Activated T-helper 1 cell treated with anti-CD3 and anti-CD28 coated beads, Interleukin-12 subunit alpha, Interleukin-12 subunit beta, Interleukin-2, Interleukin-4 antibody, amounts not matched to agents 30 ng/mL and 10 ng/mL and 1 ng/mL, durations not matched to agents 14 hours and 24 hours and 36 hours (primary cell): ENCODE data around the gene RRP8. TPM values are rescaled to one million over a fixed set of nuclear protein-coding genes. Genes with fewer than 3 reads are reported as not detected.

ENCODE experiments used
- DNase-seq: peaks from one replicate; pipeline ENCODE4 v3.0.0; 2021; ENCODE audit warnings: low spot score
- H3K27ac Mint-ChIP-seq: one replicate; pipeline ENCODE4 v1.8.0; 2021; ENCODE audit warnings: mild to moderate bottlenecking, mixed read lengths
- H3K27me3 Mint-ChIP-seq: one replicate; pipeline ENCODE4 v1.8.0; 2022; ENCODE audit warnings: mild to moderate bottlenecking, moderate library complexity, mixed read lengths; ENCODE audit not compliant: insufficient read depth
- H3K36me3 Mint-ChIP-seq: one replicate; pipeline ENCODE4 v1.8.0; 2021; ENCODE audit warnings: low read depth, mixed read lengths
- H3K4me1 Mint-ChIP-seq: one replicate; pipeline ENCODE4 v1.8.0; 2021; ENCODE audit warnings: low read depth, mixed read lengths
- H3K4me3 Mint-ChIP-seq: one replicate; pipeline ENCODE4 v1.8.0; 2021; ENCODE audit warnings: mild to moderate bottlenecking, moderate library complexity, mixed read lengths
- H3K9me3 Mint-ChIP-seq: one replicate; pipeline ENCODE4 v1.8.0; 2021; ENCODE audit warnings: mixed read lengths
- intact Hi-C: fragments of 100-400 bp; cut with micrococcal nuclease; formaldehyde crosslinking; loops from one replicate; pipeline ENCODE4 v1.15.1; 2024
- total RNA-seq: library from RNA; stranded (reverse); gene quantifications from 2 replicates; pipeline ENCODE4 v1.2.3, GENCODE V29; 2022

The RRP8 gene
- total RNA-seq, 1 donor from 2014 or later: 38.8 TPM

DNA sequence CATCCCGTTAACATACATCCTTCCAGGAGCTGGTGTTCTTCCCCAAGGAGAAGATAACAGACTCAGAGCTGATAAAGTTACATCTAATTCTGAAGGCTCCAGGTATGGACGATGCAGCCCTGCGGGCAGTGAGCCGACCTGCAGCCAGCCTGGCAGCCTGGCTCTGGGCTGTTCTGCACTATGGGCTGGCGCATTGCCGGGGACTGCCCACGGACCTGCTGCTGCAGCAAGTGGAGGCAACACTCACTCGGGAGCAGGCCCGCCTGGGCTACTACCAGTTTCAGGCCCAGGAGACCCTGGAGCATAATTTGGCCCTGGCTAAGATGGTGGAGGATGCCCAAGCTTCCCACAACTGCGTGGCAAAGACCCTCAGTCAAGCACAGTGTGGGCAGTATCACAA lies 39.7 kb downstream of the RRP8 start:
- Mint-ChIP-seq H3K4me3 (no peak overlapping the region), H3K9me3 (no peaks in the 10 kb centered on the region)

DNA sequence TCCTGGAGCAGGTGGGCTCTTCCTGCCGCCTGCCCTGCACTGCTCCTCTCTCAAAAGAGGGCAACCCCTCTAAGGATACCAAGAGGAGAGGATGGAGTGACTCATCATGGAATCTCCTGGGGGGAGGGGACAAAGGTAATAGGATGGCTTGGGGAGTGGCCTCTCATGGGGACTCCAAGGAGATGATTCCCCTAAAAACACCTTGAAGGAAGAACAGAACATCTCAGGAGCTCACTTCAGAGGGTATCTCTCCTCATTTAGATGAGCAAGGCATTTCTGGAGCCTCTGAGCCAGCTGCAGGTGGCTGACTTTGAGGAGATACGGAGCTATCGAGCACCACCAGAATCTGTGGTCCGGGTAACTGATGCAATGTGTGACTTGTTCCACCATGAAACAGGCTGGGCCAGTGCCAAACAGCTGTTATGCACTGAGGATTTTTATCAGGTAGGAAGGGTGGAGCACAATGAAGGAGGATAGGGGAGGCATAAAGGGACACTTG lies 40.2 kb downstream of the RRP8 start:
- H3K4me3 Mint-ChIP-seq: no peak overlapping the region
- peaks cover 20% of the 10 kb centered on the region for H3K36me3 Mint-ChIP-seq
- intact Hi-C loops: no loop called here
- H3K4me1 Mint-ChIP-seq: no peaks in the 10 kb centered on the region
- H3K9me3 Mint-ChIP-seq: no peaks in the 10 kb centered on the region
- DNase-seq: no peak
- H3K27me3 Mint-ChIP-seq: no peaks in the 10 kb centered on the region
- H3K27ac Mint-ChIP-seq: no peak overlapping the region

More for the DNA sequence above, 39.7 kb downstream of the RRP8 start:
- DNase-seq: no peak
- Mint-ChIP-seq H3K27me3 (no peaks in the 10 kb centered on the region), H3K36me3 (peaks cover 20% of the 10 kb centered on the region), H3K27ac (no peak overlapping the region), H3K4me1 (no peaks in the 10 kb centered on the region)
- intact Hi-C loops: no loop called here

DNA sequence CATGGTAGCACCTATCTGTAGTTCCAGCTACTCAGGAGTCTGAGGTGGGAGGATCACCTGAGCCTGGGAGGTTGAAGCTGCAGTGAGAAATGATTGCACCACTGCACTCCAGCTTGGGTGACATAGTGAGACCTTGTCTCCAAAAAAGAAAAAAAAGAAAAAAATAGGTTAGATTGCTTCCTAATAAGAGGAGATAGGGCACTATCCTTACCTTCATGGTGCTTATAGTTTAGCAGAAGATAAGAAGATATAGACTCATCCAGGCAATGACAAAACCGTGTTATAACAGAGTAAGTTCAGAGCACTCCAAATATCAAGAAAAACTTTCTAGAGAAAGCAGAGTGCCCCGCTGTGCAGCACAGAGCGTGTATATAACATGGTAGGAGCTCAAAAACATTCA lies 42.1 kb downstream of the RRP8 start:
- Mint-ChIP-seq H3K4me1 (no peaks in the 10 kb centered on the region), H3K27ac (no peak overlapping the region), H3K4me3 (no peak overlapping the region), H3K27me3 (no peaks in the 10 kb centered on the region), H3K9me3 (no peaks in the 10 kb centered on the region), H3K36me3 (peaks cover 16% of the 10 kb centered on the region)
- no peak for DNase-seq
- intact Hi-C loops: no loop called here

DNA sequence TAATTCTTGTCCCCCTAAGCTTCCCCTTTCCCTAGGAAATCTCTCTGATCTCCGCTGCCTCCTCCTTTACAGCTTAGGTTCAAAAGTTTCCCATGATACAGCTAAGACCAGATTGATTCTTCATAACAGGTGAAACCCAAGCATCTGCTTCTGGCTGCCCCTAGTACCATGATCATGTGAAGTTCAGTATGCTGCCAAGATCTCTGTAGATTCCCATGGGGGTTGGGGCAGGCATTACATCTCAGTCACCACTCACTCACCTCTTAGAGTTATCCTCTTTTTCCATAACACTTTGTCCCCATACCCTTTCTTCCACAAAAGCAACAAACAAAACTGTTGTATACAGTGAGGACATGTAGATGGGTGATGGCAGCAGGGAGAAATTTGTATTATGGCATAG lies 44.0 kb downstream of the RRP8 start:
- DNase-seq: no peak
- no peak overlapping the region for H3K4me3 Mint-ChIP-seq
- H3K27me3 Mint-ChIP-seq: no peaks in the 10 kb centered on the region
- H3K9me3 Mint-ChIP-seq: no peaks in the 10 kb centered on the region
- no peak overlapping the region for H3K27ac Mint-ChIP-seq
- intact Hi-C loops: no loop called here
- no peaks in the 10 kb centered on the region for H3K4me1 Mint-ChIP-seq
- H3K36me3 Mint-ChIP-seq: peaks cover 10% of the 10 kb centered on the region

DNA sequence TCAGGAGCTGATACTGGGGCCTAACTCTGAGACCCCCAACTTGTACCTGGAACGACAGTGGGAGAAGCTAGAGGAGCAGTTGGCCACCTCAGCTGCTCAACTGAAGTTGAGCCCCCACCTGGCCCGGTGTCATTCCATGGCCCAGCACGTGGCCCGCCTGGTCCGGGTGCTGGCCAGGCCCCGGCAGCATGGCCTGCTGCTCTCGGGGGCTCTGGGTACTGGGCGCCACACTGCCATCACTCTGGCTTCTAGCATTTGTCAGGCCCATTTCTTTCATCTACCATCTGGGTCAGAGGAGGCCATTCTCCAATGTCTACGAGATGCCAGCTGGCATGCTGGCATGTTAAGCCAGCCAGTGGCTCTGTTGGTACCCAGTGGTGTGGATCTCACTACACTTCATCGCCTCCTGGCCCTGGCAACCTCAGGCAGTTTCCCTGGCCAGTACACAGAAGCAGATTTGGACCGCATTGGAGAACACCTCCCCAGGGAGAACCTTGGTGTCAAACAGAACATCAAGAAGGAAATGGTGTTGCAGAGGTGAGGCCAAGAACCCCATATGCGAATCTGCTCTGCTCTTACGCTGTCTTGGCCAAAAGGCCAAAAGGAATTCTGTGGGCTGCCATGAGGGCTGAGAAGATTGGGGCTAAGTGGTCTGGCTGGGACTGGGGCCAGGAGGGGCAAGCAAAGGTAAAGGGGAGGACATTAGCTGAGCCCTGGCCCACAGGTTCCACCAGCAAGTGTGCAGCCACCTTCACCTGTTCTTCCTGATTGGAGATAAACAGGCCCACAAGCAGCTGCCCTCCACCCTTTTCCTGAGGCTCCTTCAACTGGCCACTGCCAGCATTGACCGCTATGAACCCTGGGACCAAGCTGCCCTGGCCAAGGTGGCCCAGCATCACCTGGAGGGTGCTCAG lies 45.4 kb downstream of the RRP8 start:
- intact Hi-C loops: no loop called here
- Mint-ChIP-seq H3K4me3 (no peak overlapping the region), H3K9me3 (no peaks in the 10 kb centered on the region), H3K4me1 (no peaks in the 10 kb centered on the region), H3K27me3 (no peaks in the 10 kb centered on the region), H3K36me3 (peaks cover 8% of the 10 kb centered on the region), H3K27ac (no peak overlapping the region)
- DNase-seq: no peak

DNA sequence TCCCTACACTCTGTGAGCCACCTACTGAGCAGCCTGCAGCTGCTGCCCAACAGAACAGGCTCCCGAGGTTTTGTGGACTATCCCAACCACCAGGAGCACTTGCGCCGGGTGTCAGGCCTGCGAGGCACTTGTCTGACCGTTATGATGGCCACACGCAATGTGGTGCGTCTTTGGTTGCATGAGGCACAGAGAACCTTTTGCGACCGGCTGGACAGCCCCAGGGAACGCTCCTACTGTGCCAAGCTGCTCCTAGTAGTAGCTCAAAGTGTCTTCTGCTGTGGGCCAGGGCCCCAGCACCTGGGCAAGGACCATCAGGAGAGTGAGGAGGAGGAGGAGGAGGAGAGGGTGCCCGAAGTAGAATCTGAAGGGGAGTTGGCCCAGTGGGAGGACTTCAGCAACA lies 46.4 kb downstream of the RRP8 start:
- intact Hi-C loops: no loop called here

DNA sequence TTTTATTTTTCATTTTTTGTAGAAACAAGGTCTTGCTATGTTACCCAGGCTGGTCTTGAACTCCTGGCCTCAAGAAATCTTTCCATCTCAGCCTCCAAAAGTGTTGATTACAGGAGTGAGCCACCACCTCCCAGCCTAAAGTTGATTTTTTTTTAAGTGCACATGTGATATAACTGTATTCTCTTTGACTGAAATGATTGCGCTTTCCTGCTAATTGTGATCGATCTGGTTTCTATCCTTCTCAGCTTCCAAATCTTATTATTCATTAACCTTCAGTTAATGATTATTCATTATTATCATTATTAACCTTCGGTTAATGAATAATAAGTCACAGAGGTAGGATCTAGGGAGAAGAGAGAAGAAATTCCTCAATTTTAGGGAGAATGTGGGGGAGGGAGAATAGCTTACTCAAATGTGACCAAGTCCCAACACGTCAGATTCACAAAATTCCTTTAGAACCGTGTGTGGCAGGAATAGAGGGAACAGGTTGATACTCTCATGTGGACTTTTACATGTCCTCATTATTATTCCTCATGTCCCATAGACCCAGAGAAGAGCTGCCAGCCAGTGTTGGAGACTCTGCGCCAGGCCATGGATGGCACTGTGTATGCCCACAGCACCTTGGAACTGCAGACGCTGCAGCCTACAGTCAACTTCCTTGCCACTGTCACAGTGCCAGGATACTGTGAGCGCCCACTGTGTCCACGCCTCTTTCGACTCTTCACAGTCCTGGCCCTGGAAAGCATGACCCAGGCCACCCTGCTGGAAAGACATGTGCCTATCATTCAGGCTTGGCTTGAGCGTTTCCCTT lies 47.1 kb downstream of the RRP8 start:
- peaks cover 3% of the 10 kb centered on the region for H3K36me3 Mint-ChIP-seq
- H3K4me1 Mint-ChIP-seq: no peaks in the 10 kb centered on the region
- no peak overlapping the region for H3K27ac Mint-ChIP-seq
- no peaks in the 10 kb centered on the region for H3K27me3 Mint-ChIP-seq
- H3K4me3 Mint-ChIP-seq: no peak overlapping the region
- intact Hi-C loops: no loop called here
- no peak for DNase-seq
- H3K9me3 Mint-ChIP-seq: no peaks in the 10 kb centered on the region

More for the DNA sequence above, 46.4 kb downstream of the RRP8 start:
- H3K27me3 Mint-ChIP-seq: no peaks in the 10 kb centered on the region
- DNase-seq: no peak
- no peak overlapping the region for H3K4me3 Mint-ChIP-seq
- peaks cover 6% of the 10 kb centered on the region for H3K36me3 Mint-ChIP-seq
- no peaks in the 10 kb centered on the region for H3K9me3 Mint-ChIP-seq
- H3K27ac Mint-ChIP-seq: no peak overlapping the region
- H3K4me1 Mint-ChIP-seq: no peaks in the 10 kb centered on the region

DNA sequence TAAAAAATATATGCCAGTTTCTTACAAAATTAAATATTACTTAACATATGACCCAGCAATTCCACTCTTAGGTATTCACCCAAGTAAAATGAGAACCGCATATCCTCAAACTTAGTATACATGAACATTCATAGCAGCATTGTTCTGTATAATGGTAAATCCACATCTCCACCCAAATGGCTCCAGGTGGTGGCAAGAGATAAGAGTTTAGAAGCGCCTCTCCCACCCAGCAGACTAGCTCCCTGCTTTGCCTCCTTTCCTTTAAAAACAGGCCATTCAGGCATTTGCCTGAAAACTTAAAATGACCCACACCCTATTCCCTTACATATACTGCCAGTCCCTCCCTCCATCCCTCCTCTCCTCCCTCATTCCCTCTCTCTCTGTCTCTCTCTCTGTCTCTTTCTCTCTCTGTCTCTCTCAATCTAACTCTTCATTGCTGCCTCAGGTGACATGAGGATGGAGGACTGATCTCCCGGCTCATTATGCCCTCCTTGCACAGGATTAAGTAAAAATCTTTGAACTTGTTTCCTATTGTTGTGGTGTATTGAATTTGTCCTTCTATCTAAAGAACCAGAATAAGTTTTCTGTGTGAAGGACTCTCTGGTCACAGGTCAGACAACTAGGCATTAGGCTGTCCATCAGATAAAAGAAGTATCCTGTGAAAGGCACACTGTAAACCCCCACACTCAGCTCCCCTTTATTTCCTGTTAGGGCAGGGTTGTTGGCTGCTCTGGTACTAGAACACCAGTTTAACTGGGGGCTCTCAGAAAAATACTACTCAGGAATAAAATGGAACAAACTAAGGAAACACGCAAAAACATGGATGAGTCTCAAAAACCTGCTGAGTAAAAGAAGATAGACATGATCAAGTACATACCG lies 48.3 kb downstream of the RRP8 start:
- DNase-seq: no peak
- Mint-ChIP-seq H3K27ac (no peak overlapping the region), H3K27me3 (no peaks in the 10 kb centered on the region), H3K9me3 (no peaks in the 10 kb centered on the region), H3K4me1 (no peaks in the 10 kb centered on the region), H3K4me3 (no peak overlapping the region), H3K36me3 (peaks cover 3% of the 10 kb centered on the region)
- intact Hi-C loops: no loop called here

DNA sequence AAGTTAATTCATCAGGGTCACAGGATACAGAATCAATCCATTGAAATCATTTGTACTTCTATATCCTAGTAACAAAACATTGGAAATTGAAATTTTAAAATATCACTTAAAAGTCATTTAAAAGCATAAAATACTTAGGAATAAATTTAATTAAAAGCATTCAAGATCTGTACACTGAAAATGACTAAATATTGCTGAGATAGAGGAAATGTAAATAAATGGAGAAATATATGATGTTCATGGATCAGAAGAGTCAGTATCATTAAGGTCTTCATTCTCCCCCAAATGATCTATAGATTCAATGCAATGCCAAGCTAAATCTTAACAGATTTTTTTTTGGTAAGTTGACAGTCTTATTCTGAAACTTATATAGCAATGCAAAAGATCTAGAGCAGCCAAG lies 49.8 kb downstream of the RRP8 start:
- Mint-ChIP-seq H3K4me1 (no peaks in the 10 kb centered on the region), H3K27me3 (no peaks in the 10 kb centered on the region), H3K36me3 (no peaks in the 10 kb centered on the region), H3K4me3 (no peak overlapping the region), H3K9me3 (no peaks in the 10 kb centered on the region), H3K27ac (no peak overlapping the region)
- no peak for DNase-seq
- intact Hi-C loops: no loop called here

DNA sequence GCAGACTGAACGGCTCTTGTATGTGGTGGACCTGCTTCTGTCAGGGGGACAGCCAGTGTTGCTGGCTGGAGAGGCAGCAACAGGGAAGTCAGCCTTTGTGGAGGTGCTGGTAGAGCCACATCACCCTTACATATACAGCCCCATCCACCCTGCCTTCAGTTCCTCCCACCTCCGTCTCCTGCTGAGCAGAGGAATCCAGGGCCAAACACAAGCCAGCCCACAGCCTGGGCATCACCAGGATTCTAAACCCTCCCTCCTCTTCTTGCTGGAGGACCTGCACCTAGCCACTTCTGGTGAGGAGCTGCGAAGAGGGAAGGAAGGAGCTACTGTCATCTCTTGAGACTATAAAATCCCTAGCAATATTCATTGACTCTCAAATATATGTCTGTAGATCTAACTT lies 54.8 kb downstream of the RRP8 start:
- DNase-seq: no peak
- Mint-ChIP-seq H3K9me3 (no peaks in the 10 kb centered on the region), H3K27ac (no peak overlapping the region), H3K36me3 (peaks cover 7% of the 10 kb centered on the region), H3K27me3 (no peaks in the 10 kb centered on the region), H3K4me3 (no peak overlapping the region), H3K4me1 (no peaks in the 10 kb centered on the region)
- intact Hi-C loops: no loop called here

DNA sequence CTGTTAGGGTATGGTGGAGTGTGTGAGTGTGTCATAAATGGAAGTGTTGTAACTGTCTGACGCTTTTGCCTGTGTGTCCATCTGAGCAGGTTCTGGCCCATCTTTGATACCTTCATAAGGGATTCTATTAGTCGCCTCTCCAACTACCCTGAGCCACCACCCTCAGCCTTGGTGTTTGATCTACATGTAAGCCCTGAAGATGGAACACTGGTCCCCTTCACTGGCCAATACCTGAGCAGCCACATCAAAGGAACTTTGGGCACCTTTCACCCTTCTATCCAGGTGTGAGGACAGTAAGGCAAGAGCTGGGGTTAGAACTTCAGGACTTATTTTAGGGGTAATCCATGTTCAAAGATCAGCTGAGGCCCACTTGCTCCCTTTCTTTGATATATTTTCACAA lies 55.3 kb downstream of the RRP8 start:
- no peak for DNase-seq
- Mint-ChIP-seq H3K36me3 (peaks cover 7% of the 10 kb centered on the region), H3K27me3 (no peaks in the 10 kb centered on the region), H3K4me3 (no peak overlapping the region), H3K9me3 (no peaks in the 10 kb centered on the region), H3K27ac (no peak overlapping the region), H3K4me1 (peaks cover 1% of the 10 kb centered on the region)
- intact Hi-C loops: no loop called here

DNA sequence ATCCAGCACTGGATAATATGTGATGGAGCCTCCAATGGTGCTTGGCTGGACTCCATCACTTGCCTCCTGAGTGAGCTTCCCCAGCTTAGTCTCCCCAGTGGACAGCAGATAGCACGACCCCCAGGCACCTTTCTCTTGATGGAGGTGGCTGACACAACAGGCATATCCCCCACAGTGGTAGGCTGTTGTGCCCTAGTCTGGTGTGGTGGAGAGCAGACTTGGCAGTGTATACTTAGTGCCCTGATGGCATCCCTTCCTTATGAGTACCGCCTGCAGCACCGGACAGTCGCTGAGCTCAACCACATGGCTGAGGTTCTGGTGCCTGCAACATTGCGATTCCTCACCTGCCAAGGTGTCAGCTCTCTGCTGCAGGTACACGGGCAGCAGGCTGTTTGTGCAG lies 56.2 kb downstream of the RRP8 start:
- no peak overlapping the region for H3K27ac Mint-ChIP-seq
- DNase-seq: no peak
- H3K4me1 Mint-ChIP-seq: peaks cover 11% of the 10 kb centered on the region
- intact Hi-C loops: no loop called here
- H3K4me3 Mint-ChIP-seq: no peak overlapping the region
- H3K27me3 Mint-ChIP-seq: no peaks in the 10 kb centered on the region
- H3K9me3 Mint-ChIP-seq: no peaks in the 10 kb centered on the region
- peaks cover 13% of the 10 kb centered on the region for H3K36me3 Mint-ChIP-seq
